ENCODE measurements around the gene HSPG2.

GRCh38 chr1:21955058-21955457, 17.9 kb upstream of the HSPG2 start:
- TF ChIP-seq EZH2 (IDR thresholded peaks at IDR 0.05) (no peak), POLR2AphosphoS5 (IDR thresholded peaks at IDR 0.05; ENCODE audit: borderline replicate concordance, low read depth, low read length) (no peak), FOXP2 (optimal IDR thresholded peaks at IDR 0.05; ENCODE audit: control extremely low read depth, extremely low read length, insufficient read depth) (no peak)
